GM19351 (cell line): Measurements from ENCODE around the gene ERFL.
A peak's percentile ranks its signal among the peaks of the same experiment; 100 is the strongest.

Source experiments
- ATAC-seq: cut with Tn5 transposase; IDR thresholded peaks from one replicate; pipeline ENCODE4 v1.9.1; 2021; ENCODE audit warnings: mild to moderate bottlenecking, moderate library complexity; ENCODE audit not compliant: unreplicated experiment

Gene ERFL

DNA sequence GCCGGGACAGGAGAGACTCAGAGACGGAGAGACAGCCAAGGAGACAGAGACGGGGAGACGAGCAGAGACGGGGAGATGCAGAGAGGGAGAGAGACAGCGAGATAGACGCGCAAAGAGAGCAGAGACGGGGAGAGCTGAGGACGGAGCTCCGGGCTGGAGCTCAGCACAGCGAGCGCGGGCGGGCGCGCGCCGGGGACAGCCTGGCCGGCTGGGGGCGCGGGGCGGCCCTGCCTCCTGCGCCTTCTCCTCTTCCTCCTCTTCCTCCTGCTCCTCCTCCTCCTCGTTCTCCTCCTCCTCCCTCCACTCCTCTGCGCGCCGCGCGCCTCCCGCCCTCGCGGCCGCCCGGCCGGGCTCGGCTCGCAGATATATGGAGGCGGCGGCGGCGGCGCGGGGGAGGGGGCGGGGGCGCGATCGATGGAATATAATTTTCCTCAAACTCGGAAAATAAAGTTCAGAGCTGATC, at the start of gene ERFL:
ERFL (minus strand) TSS at position 229 of the 463 bp plus-strand sequence. CDS start 15,530 bp downstream, outside the sequence.
- no peak for ATAC-seq

DNA sequence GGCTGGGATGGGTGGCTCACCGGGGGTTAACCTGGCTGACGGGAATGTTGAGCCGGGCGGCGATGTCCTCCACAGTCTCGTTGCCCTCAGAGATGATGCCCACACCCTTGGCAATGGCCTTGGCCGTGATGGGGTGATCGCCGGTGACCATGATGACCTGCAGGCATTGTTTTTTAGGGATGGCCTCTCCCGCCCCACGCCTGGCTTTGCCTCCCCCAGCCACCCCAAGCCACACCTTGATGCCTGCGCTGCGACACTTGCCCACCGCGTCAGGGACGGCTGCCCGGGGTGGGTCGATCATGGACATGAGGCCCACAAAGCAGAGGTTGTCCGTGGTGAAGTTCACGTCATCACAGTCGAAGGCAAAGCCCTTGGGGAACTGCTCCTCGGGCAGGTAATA, 49.7 kb upstream of the ERFL start:
- ATAC-seq: no peak

DNA sequence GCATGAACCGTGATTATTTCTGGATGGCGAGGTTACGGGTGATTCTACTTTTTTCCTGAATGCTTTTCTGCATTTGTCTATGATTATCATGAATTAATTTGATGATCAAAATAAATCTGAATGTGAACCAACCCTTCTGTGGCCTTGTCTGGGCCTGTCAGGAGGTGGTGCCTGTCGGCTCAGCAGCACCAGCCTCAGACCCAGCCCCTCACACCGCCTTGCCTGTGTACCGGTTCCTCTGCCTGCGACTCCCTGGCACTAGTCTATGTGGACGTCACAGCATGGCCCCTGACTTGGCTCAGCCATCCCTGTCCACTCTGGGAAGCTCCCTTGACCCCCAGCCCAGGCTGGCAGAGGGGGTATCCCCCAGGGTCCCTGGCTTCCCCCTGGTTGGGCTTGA, 46.4 kb upstream of the ERFL start:
- ATAC-seq: no peak

DNA sequence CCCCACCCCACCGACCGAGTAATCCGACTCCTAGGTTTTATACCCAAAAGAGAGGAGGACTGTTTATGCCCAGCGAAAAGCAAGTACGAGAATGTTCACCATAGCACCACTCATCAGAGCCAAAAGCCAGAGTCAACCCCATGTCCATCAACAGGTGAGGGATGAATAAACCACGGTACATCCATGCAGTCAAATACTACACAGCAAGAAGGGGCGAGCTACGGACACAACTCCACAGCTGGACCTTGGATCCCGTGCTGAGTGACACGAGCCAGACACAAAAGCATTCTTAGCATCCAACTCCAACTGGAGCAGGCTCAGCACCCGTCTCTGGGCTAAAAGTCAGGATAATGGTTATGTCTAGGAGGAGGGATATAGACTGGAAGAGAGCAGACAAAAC, 43.1 kb upstream of the ERFL start:
- no peak for ATAC-seq

DNA sequence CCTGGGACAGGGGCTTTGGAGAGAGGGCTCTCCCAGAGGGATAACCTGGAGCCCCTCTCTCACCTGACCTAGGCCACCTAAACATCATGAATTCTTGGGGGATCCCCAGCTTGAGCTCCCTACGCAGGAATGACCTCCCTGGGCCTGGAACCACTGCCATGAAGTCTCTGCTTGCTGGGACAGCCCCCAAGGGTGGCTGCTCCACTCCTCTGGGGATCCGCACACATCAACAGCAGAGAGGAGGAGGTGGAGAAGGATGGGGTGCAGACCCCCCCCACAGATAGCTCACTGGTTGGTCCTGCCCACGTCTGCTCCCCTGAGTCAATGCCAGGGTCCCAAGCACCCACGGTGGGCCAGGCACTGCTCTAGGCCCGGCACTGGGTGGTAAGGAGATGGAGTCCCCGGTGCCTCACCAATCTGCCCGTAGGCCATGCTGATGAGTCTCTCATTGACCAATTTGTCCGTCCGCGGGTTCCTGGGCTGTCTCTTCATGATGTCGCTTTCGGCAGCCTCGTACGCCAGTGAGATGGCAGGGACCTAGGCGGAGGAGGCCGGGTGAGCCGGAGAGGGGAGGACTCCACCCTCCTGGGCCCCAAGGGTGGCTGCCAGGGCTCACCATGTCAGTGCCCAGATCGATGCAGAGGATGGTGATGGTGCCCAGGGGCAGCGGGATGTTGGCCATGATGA, 41.7 kb upstream of the ERFL start:
- ATAC-seq: no peak

DNA sequence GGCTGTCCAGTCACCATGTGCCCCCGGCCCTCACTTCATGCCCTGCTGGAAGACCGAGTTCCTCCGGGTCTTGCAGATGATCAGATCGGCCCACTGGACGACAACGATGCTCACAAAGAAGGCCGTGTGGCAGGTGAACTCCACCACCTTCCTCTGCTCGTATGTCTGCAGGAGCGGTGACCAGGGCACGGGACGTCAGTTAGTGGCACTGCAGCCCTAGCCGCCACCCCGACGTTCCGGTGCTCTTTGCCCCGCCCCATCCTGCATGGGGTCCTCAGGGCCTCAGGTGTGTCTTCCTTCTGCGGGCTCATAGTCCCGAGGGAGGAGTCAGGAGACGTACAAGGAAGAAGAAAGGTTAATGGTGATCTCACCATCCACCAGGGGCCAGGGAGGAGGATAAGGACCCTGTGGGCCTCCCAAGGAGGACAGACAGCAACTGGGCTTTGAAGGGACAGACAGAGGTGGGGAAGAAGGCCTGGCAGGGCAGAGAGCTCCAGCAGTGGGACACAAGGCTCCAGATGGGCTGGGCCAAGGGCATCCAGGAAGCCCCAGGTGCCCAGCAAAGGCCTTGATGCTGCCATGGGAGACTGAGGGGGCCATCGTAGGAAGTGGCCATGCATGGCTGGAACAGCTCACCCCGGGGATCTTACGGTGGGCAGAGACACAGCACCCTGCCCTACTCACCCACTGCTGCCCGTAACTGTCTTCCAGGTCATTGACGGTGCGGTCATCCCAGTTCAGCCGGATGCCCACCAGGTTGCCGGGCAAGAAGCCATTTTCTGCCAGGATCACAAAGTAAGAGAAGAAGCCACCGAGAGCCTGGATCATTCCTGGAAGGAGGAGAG, 40.7 kb upstream of the ERFL start:
- ATAC-seq: no peak

DNA sequence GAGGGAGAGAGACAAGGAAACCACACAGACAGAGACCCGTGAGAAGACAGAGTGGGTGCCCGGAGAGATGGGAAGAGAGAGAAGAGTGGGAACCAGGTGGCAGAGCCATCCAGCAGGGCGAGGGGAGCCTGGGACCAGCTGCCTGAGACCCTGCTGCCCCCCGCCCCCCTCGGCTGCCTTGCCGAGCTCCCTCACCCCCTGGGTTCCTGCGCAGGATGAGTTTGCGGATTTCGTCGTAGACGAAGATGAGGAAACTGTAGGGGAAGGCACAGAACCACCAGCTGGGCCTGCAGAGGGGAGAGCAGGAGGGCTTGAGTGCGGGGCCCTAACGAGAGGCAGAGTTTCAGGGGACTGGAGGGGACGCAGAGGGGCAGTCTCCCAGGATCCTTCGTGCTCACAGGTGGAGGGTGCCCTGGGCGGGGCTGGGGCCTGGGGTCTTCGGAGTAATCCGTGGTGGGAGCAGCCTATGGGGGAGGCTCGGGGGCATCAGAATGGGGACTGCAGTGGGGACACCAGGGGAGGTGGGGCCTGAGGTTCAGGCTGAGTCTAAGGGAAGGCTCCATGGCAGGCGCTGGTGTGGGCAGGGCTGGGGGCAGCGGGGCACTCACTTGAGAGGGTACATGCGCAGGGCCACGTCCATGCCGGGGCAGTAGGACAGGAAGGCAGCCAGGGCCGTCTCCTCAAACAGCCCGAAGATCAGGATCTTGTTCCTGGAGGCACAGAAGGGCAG, 39.0 kb upstream of the ERFL start:
- ATAC-seq: no peak

DNA sequence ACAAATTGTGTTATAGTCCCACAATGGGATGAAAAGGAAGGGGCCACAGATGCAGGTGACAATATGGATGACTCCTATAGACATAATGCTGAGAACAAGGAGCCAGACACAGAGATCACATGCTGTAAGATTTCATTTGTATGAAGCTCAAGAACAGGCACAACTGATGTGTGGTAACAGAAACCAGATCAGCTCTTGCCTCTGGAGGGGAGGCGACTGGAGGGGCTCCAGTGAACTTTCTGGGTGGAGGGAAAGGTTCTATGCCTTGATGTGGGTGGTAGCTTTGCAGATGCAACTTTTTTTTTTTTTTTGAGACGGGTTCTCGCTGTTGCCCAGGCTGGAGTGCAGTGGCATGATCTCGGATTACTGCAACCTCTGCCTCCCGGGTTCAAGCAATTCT, 36.9 kb upstream of the ERFL start:
- no peak for ATAC-seq

DNA sequence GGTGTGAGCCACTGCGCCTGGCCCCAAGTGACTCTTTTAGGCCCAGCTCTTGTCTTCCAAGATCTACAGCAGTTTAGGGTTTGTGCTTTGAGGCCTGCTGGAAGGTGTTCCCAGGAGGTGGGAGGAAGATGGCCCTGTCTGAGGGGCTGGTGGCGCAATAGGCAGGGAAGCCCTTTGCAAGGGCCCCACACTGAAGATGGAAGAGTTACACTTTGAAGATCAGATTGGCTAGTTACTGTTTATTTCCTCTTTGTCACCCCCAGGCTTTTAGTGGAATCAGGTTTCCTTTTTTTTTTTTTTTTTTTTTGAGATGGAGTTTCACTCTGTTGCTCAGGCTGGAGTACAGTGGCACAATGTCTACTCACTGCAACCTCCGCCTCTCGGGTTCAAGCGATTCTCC, 32.7 kb upstream of the ERFL start:
- no peak for ATAC-seq

DNA sequence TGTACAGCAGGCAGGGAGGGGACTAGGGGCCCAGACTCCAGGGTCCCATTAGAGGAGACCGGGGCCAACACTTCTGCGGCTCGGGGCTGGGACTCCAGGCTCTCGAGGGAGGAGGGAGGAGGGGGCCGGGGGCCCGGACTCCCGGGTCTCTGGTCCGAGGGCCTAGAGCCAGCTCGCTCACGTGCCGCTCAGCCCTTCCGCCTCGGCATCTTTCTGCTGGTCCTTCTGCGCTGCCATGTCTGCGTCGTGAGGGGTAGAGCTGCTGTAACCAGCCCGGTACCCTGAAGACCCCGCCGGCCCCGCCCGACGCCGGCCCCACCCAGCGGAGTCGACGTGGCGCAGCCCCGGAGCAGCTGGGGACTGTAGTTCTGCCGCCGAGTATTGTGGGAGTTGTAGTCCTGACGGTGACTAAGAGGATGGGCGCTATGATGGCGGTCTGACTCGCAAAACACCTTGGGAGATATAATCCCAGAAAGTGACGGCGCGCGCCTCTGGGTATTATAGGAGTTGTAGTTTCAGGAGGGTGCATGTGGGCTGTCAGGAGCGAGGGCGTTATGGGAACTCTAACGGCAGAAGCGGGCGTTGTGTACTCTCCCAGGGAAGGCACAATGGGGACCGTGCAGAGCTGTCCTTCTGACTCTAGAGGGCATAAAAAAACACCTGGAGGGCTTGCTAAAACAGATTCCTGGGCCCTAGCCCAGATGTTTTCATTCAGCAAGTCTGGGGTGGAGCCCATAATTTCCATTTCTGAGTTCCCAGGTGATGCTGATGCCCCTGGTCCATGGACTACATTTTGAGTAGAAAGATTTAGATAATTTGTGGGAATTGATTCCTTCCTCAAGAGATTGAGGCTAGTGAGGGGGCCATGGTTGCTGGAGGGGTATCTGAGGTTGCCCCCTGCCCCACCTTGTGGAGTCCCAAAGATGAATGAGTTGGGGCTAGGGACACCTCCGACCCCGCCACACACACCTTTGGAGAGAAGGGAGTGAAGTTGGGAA, 31.1 kb upstream of the ERFL start, which contains the start of gene RABAC1:
RABAC1 (minus strand) TSS at position 266 of the 998 bp plus-strand sequence; CDS start at position 237, 29 bp downstream.
- peak; percentile 89 for ATAC-seq

DNA sequence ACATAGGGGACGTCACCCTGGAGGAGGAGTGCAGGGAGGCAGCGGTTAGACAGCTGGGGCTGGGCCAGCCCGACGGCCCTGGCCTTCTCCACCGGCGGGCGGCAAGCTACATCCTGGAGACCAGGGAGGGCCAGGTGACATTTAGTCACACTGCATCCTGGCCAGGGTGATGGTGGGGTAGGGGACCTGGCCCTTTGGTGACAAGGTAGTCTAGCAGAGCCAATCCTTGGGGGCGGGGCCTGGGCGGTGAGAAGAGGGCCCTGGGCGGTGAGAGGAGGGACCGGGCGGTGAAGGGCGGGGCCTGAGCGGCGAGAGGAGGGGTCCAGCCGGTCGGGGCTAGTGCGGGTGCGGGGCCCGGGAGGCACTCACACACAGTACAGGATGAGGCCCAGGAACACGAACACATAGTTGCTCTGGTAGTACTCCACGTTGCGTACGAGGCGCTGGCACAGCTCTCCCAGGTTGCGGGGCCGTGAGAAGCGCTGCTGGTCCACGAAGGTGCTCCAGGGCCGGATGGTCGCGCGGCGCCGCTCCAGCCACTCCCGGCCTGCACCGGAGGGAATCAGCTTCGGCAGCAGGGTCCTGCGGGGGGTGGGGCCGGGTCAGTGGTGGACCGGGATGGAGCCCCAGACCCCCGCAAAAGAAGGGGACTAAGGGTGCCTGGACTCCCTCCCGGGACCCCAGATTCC, 30.3 kb upstream of the ERFL start:
- peak; percentile 61 for ATAC-seq

DNA sequence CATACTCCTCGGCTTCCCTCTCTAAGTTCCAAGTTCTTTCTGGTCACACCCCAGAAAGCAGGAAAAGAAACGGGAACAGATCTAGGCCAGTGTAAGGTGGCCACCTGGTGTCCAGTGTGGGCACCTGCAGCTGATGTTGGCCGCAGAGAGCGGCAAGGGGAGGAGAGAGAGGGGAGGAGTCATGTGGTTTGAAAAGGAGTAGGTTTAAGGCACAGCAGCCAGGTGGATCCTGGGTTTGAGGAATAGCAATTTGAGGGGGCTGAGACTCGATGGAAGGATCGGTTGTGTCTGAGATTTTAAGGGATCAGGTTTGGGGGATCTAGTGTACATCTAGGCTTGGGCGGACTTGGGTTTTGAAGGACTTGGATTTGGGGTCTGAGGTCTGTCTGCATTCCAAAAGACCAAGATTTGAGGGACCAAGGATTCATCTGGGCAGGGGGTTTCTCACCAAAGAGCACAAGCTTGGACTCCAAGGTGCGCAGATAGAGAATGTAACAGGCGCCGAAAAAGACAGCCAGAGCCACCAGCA, 29.7 kb upstream of the ERFL start:
- no peak for ATAC-seq

DNA sequence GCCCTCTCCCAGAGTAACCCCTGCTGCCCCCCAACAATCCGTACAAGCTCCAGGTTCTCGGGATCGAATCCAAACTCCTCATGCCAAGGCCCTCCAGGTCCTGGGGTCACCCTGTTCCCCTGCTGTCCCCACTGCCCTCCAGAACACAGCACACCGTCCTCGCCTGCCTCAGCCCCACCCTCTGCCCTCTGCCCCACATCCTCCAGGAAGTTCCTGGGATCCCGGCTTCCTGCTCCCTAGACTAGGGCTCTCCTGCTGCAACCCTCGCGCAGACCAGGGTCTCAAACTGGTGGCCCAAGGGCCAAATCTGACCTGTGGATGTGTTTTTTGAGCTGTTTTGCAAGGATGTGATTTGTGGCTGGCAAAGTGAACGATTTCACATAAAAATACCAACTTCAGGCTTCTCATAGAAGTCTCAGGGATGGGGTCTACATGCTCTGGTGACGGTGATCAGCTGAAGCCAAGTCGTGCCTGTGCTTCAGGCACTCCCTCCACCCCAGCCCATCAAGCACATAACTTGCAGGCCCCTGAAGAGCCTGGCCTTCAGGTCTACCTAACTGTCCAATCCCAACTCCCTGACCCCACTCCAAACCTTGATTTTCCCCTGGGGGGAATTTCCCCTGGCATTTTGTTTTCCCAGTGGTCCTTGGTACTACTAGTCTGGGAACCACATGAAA, 29.1 kb upstream of the ERFL start:
- ATAC-seq: no peak

DNA sequence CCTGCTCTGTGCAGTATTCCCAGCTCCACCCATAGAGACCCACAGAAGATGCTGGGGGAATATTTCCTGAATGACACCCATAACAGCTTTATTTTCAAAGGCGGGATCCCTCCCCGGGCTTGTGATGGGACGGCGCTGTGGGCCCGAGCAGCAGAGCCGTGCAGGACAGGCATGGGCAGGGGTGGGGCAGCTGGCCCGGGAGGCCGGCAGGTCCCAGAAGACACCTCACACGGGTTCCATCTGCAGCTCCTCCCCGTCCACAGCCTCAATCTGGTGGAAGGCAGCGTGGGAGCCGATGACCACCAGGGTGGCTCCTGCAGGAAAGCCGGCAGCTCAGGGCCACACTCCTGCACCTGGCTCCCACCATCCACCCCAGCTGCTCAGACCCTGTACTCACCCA, 28.4 kb upstream of the ERFL start:
- no peak for ATAC-seq

DNA sequence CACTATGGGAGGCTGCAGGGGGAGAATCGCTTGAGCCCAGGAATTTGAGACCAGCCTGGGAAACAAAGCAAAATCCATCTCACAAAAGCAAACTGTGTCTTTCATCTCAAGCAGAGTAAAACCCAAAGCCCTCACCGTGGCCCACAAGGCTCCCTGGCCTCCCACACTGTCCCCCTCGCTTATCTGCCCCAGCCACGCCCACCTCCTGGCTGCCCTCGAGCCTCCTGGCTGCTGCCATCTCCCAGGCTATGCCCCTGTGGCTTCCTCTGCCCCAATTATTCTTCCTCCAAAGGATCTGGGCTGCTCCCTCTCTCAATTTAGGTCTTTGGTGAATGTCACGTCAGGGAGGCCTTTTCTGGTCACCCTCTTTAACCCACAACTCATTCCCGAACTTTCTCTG, 27.3 kb upstream of the ERFL start:
- no peak for ATAC-seq

DNA sequence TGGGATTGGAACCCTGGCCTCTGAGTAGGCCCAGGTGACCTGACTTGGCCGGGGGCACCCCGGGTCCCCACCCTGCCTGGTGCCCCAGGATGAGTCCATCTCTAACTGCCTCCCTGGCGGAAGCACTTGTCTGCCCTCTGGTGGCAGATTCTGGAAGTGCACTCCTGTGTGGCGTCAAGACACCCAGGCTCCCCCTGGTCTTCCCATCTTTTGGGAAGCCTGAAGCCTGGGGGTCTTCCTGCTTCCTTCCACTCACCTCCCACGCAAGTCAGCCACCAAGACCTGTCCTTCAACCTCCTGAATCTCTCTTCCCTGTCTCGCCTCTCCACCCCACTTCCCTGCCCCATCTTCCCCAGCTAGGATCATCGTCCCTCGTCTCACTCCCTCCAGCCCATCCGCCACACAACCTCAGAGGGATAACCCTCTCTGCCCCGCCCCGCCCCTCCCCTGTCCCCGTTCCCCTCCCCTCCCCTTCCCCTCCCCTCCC, 23.5 kb upstream of the ERFL start:
- no peak for ATAC-seq

DNA sequence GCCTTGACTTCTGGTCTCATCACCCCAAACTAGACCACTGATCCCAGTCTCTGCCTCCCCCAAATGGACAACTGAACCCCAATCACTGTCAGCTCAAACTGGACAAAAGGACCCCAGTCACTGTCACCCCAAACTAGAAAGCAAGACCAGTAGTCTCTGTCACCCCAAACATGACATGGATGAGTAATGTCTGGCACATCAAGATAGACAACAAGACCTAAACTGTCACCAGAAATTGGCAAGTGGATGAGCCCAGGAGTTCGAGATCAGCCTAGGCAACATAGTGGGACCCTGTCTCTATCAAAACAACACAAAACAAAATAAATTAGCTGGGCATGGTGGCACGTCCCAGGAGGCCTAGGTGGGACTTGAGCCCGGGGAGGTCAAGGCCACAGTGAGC, 18.8 kb upstream of the ERFL start:
- no peak for ATAC-seq

DNA sequence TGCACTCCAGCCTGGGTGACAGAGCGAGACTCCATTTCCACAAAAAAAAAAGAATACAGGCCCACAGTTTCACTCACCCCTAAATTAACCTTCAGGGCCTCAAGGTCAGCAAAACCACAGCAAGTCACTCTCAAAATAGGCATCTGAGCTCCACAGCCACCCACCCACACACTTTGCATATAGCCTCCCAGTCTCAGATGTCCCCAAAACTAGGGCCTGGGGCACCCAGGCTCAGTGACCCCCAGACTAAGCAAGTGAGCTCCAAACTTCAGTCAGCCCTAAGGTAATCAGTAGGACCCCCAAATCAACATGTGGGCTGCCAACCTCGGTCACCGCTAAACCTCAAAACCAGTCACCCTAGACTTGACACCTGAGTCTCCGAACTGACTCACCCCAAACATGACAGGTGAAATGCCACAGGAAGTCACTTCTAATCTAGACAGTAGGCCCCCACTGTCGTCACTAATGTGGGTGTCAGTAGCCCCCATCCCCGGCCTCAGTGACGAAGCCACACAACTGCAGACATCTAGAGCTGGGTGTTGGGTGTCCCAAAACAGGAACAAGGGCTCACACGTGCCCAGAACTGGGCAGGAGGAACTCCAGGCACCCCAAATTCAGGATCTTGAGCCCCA, 17.0 kb upstream of the ERFL start:
- ATAC-seq: peak; percentile 88
